Measurements from ENCODE around the gene ANKRD52. TPM values are rescaled to one million over a fixed set of nuclear protein-coding genes. Genes with fewer than 3 reads are reported as not detected.

The ANKRD52 gene
- total and polyA plus RNA-seq, 2 experiments from 2014 or later = 20.3 to 25.2 TPM

DNA sequence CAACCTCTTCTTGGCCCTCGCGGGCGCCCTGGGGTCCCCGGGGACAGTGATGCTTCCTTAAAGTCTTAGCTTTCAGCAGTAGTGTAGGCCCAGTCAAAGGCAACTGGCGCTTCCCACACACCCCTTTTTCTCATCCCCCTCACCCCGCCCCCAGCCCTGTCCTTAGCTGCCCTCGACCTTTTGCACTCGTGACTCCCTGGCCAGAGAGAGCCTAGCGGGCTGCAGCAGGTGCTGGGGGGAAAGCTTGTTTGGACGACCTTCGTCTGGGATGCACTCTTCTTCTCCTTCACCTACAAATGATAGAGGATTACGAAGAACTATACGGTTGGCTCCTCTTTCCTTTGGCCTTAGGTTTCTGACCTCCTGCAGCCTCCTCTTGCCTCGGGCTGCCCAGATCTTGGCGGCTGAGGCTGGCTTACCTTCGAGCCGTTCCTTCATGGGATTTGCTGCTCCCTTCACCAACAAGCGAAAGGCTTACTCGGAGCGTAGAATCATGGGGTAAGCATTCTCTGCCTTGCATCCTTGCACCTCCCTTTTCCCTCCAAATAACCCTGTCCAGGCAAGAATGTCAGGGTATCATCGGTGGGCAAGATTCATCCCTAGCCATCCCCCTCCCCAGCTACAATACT lies 9.4 kb upstream of the ANKRD52 start:
- H3K4me1 Mint-ChIP-seq = peaks cover 10% of the 10 kb centered on the region
- no peaks in the 10 kb centered on the region for H3K9me2 ChIP-seq (ENCODE audit: insufficient read depth)
- no peaks in the 10 kb centered on the region; the same call in 1 of the 2 replicates for H4K20me1 ChIP-seq (replicated peaks; ENCODE audit: insufficient read depth)
- peaks cover 5% of the 10 kb centered on the region; the same call in 1 of the 2 replicates for H3K4me1 ChIP-seq (ENCODE audit: insufficient read depth)
- peaks cover 24% of the 10 kb centered on the region for H3K27me3 Mint-ChIP-seq (ENCODE audit: insufficient read depth, low read depth, poor library complexity)
- DNase-seq (ENCODE audit: low spot score) (peak; percentile 58), ATAC-seq (peak; percentile 43)
- no peak overlapping the region; the same call in 1 of the 2 replicates for H3K27ac Mint-ChIP-seq
- H3K36me3 Mint-ChIP-seq (ENCODE audit: low read depth) = peaks cover 33% of the 10 kb centered on the region
- peak overlapping the region; percentile 95 for H3K4me2 ChIP-seq
- H3K79me2 ChIP-seq (replicated peaks; ENCODE audit: insufficient read depth) = no peaks in the 10 kb centered on the region
- TF ChIP-seq ZNF331 (CRISPR knock-in tag; IDR thresholded peaks at IDR 0.05; ENCODE audit: low read depth) (no peak), NANOG (IDR thresholded peaks at IDR 0.05; ENCODE audit: borderline replicate concordance) (no peak), STAT1 (IDR thresholded peaks at IDR 0.05; ENCODE audit: unreplicated experiment) (no peak), JUNB (IDR thresholded peaks at IDR 0.05; ENCODE audit: unreplicated experiment) (no peak), CREB1 (CRISPR knock-in tag; IDR thresholded peaks at IDR 0.05; ENCODE audit: low read depth) (no peak), EZH2 (IDR thresholded peaks at IDR 0.05; ENCODE audit: low read depth, unreplicated experiment) (no peak), POLR2AphosphoS5 (IDR thresholded peaks at IDR 0.05; ENCODE audit: low read depth) (no peak)
- TF ChIP-seq, protein P1, sequence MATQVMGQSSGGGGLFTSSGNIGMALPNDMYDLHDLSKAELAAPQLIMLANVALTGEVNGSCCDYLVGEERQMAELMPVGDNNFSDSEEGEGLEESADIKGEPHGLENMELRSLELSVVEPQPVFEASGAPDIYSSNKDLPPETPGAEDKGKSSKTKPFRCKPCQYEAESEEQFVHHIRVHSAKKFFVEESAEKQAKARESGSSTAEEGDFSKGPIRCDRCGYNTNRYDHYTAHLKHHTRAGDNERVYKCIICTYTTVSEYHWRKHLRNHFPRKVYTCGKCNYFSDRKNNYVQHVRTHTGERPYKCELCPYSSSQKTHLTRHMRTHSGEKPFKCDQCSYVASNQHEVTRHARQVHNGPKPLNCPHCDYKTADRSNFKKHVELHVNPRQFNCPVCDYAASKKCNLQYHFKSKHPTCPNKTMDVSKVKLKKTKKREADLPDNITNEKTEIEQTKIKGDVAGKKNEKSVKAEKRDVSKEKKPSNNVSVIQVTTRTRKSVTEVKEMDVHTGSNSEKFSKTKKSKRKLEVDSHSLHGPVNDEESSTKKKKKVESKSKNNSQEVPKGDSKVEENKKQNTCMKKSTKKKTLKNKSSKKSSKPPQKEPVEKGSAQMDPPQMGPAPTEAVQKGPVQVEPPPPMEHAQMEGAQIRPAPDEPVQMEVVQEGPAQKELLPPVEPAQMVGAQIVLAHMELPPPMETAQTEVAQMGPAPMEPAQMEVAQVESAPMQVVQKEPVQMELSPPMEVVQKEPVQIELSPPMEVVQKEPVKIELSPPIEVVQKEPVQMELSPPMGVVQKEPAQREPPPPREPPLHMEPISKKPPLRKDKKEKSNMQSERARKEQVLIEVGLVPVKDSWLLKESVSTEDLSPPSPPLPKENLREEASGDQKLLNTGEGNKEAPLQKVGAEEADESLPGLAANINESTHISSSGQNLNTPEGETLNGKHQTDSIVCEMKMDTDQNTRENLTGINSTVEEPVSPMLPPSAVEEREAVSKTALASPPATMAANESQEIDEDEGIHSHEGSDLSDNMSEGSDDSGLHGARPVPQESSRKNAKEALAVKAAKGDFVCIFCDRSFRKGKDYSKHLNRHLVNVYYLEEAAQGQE (IDR thresholded peaks at IDR 0.05; ENCODE audit: unreplicated experiment) = no peak
- TF ChIP-seq, protein P2, sequence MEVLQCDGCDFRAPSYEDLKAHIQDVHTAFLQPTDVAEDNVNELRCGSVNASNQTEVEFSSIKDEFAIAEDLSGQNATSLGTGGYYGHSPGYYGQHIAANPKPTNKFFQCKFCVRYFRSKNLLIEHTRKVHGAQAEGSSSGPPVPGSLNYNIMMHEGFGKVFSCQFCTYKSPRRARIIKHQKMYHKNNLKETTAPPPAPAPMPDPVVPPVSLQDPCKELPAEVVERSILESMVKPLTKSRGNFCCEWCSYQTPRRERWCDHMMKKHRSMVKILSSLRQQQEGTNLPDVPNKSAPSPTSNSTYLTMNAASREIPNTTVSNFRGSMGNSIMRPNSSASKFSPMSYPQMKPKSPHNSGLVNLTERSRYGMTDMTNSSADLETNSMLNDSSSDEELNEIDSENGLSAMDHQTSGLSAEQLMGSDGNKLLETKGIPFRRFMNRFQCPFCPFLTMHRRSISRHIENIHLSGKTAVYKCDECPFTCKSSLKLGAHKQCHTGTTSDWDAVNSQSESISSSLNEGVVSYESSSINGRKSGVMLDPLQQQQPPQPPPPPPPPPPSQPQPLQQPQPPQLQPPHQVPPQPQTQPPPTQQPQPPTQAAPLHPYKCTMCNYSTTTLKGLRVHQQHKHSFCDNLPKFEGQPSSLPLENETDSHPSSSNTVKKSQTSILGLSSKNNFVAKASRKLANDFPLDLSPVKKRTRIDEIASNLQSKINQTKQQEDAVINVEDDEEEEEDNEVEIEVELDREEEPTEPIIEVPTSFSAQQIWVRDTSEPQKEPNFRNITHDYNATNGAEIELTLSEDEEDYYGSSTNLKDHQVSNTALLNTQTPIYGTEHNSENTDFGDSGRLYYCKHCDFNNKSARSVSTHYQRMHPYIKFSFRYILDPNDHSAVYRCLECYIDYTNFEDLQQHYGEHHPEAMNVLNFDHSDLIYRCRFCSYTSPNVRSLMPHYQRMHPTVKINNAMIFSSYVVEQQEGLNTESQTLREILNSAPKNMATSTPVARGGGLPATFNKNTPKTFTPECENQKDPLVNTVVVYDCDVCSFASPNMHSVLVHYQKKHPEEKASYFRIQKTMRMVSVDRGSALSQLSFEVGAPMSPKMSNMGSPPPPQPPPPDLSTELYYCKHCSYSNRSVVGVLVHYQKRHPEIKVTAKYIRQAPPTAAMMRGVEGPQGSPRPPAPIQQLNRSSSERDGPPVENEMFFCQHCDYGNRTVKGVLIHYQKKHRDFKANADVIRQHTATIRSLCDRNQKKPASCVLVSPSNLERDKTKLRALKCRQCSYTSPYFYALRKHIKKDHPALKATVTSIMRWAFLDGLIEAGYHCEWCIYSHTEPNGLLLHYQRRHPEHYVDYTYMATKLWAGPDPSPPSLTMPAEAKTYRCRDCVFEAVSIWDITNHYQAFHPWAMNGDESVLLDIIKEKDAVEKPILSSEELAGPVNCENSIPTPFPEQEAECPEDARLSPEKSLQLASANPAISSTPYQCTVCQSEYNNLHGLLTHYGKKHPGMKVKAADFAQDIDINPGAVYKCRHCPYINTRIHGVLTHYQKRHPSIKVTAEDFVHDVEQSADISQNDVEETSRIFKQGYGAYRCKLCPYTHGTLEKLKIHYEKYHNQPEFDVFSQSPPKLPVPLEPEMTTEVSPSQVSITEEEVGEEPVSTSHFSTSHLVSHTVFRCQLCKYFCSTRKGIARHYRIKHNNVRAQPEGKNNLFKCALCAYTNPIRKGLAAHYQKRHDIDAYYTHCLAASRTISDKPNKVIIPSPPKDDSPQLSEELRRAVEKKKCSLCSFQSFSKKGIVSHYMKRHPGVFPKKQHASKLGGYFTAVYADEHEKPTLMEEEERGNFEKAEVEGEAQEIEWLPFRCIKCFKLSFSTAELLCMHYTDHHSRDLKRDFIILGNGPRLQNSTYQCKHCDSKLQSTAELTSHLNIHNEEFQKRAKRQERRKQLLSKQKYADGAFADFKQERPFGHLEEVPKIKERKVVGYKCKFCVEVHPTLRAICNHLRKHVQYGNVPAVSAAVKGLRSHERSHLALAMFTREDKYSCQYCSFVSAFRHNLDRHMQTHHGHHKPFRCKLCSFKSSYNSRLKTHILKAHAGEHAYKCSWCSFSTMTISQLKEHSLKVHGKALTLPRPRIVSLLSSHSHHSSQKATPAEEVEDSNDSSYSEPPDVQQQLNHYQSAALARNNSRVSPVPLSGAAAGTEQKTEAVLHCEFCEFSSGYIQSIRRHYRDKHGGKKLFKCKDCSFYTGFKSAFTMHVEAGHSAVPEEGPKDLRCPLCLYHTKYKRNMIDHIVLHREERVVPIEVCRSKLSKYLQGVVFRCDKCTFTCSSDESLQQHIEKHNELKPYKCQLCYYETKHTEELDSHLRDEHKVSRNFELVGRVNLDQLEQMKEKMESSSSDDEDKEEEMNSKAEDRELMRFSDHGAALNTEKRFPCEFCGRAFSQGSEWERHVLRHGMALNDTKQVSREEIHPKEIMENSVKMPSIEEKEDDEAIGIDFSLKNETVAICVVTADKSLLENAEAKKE (CRISPR knock-in tag; IDR thresholded peaks at IDR 0.05) = no peak
- TF ChIP-seq, protein P3, sequence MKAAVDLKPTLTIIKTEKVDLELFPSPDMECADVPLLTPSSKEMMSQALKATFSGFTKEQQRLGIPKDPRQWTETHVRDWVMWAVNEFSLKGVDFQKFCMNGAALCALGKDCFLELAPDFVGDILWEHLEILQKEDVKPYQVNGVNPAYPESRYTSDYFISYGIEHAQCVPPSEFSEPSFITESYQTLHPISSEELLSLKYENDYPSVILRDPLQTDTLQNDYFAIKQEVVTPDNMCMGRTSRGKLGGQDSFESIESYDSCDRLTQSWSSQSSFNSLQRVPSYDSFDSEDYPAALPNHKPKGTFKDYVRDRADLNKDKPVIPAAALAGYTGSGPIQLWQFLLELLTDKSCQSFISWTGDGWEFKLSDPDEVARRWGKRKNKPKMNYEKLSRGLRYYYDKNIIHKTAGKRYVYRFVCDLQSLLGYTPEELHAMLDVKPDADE (IDR thresholded peaks at IDR 0.05) = no peak
- H3F3A ChIP-seq (replicated peaks; ENCODE audit: low read depth) = peaks cover 35% of the 10 kb centered on the region
- peak overlapping the region; percentile 90 for H3K4me3 Mint-ChIP-seq
- peak overlapping the region; percentile 80 for H3K4me3 ChIP-seq
- H3K27ac ChIP-seq (ENCODE audit: low read depth) = peak overlapping the region; percentile 96; the same call in 1 of the 2 replicates
- H3K27me3 ChIP-seq (ENCODE audit: insufficient read depth) = no peaks in the 10 kb centered on the region
- H2AFZ ChIP-seq = peak overlapping the region; percentile 99; the same call in 1 of the 2 replicates
- peaks cover 4% of the 10 kb centered on the region for H3K36me3 ChIP-seq (ENCODE audit: insufficient read depth)
- no peaks in the 10 kb centered on the region; the same call in 2 of the 3 replicates for H3K9me3 Mint-ChIP-seq
